SK-N-SH (cell line): ENCODE measurements around the gene MACROD1.
"Not testable (repeated sequence)": the region's sequence is repeated elsewhere in the genome, so short reads cannot be mapped to it uniquely, and the experiment has no call there.

ENCODE experiments used
- TEAD4 ChIP-seq: IDR thresholded peaks from 2 replicates; pipeline ENCODE4 v1.4.0; 2012; ENCODE audit warnings: mild to moderate bottlenecking, borderline replicate concordance; ENCODE audit not compliant: insufficient read depth
- TF ChIP-seq, protein P1 (sequence below): IDR thresholded peaks from 2 replicates; pipeline ENCODE4 v1.4.0; 2012; ENCODE audit warnings: low read depth, borderline replicate concordance

DNA sequence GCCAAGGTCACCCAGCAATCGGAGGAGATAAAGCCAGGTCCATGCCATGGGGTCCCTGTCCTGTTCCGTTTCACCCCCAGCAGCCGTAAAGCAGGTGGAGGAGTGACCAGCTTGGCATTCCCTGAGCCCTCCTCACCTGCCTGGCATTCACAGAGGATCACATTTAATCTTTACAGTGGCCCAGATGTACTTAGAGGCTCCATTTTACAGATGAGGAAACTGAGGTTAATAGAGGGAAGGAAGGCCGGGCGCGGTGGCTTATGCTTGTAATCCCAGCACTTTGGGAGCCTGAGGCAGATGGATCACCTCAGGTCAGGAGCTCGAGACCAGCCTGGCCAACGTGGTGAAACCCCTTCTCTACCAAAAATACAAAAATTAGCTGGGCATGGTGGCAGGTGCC, 118.5 kb downstream of the MACROD1 start:
- TF ChIP-seq, protein P1, sequence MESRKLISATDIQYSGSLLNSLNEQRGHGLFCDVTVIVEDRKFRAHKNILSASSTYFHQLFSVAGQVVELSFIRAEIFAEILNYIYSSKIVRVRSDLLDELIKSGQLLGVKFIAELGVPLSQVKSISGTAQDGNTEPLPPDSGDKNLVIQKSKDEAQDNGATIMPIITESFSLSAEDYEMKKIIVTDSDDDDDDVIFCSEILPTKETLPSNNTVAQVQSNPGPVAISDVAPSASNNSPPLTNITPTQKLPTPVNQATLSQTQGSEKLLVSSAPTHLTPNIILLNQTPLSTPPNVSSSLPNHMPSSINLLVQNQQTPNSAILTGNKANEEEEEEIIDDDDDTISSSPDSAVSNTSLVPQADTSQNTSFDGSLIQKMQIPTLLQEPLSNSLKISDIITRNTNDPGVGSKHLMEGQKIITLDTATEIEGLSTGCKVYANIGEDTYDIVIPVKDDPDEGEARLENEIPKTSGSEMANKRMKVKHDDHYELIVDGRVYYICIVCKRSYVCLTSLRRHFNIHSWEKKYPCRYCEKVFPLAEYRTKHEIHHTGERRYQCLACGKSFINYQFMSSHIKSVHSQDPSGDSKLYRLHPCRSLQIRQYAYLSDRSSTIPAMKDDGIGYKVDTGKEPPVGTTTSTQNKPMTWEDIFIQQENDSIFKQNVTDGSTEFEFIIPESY = not testable (repeated sequence)
- not testable (repeated sequence) for TF ChIP-seq TEAD4
